ENCODE data around the gene EPHB2.
"Not testable (repeated sequence)": the region's sequence is repeated elsewhere in the genome, so short reads cannot be mapped to it uniquely, and the experiment has no call there.

Gene EPHB2

GRCh38 chr1:22932803-22933470, 222.3 kb downstream of the EPHB2 start:
- TF ChIP-seq PAX5 (IDR thresholded peaks at IDR 0.05; ENCODE audit: insufficient read depth, low read length, severe bottlenecking) (no peak), POLR2AphosphoS5 (IDR thresholded peaks at IDR 0.05; ENCODE audit: low read depth, low read length) (no peak), POU2F2 (IDR thresholded peaks at IDR 0.05; ENCODE audit: low read depth, low read length) (no peak), POLR2A (IDR thresholded peaks at IDR 0.05; ENCODE audit: low read depth, low read length) (no peak), SPI1 (IDR thresholded peaks at IDR 0.05; ENCODE audit: low read depth, low read length) (no peak), TAF1 (IDR thresholded peaks at IDR 0.05; ENCODE audit: low read depth, low read length) (no peak)
- DNase-seq (ENCODE audit: insufficient read length, low spot score): no peak

GRCh38 chr1:22935433-22935832, 224.8 kb downstream of the EPHB2 start:
- no peak for TF ChIP-seq SPI1 (IDR thresholded peaks at IDR 0.05; ENCODE audit: low read depth, low read length)
- TF ChIP-seq TAF1 (IDR thresholded peaks at IDR 0.05; ENCODE audit: low read depth, low read length): no peak
- TF ChIP-seq POU2F2 (IDR thresholded peaks at IDR 0.05; ENCODE audit: low read depth, low read length): no peak
- TF ChIP-seq PAX5 (IDR thresholded peaks at IDR 0.05; ENCODE audit: insufficient read depth, low read length, severe bottlenecking): no peak
- TF ChIP-seq POLR2A (IDR thresholded peaks at IDR 0.05; ENCODE audit: low read depth, low read length): no peak
- TF ChIP-seq POLR2AphosphoS5 (IDR thresholded peaks at IDR 0.05; ENCODE audit: low read depth, low read length): no peak
- no peak for FAIRE-seq
- no peak for DNase-seq (ENCODE audit: insufficient read length, low spot score)

More at GRCh38 chr1:22932803-22933470, 222.3 kb downstream of the EPHB2 start:
- FAIRE-seq: no peak

GRCh38 chr1:22936681-22937080, 226.0 kb downstream of the EPHB2 start:
- TF ChIP-seq POLR2A (IDR thresholded peaks at IDR 0.05; ENCODE audit: low read depth, low read length) (no peak), PAX5 (IDR thresholded peaks at IDR 0.05; ENCODE audit: insufficient read depth, low read length, severe bottlenecking) (no peak), POU2F2 (IDR thresholded peaks at IDR 0.05; ENCODE audit: low read depth, low read length) (no peak), TAF1 (IDR thresholded peaks at IDR 0.05; ENCODE audit: low read depth, low read length) (no peak), POLR2AphosphoS5 (IDR thresholded peaks at IDR 0.05; ENCODE audit: low read depth, low read length) (no peak), SPI1 (IDR thresholded peaks at IDR 0.05; ENCODE audit: low read depth, low read length) (no peak)
- FAIRE-seq: no peak
- no peak for DNase-seq (ENCODE audit: insufficient read length, low spot score)

- DNase-seq (ENCODE audit: insufficient read length, low spot score) (no peak), FAIRE-seq (no peak)
- no peak for TF ChIP-seq POLR2A (IDR thresholded peaks at IDR 0.05; ENCODE audit: low read depth, low read length)
- TF ChIP-seq TAF1 (IDR thresholded peaks at IDR 0.05; ENCODE audit: low read depth, low read length): no peak
- no peak for TF ChIP-seq POLR2AphosphoS5 (IDR thresholded peaks at IDR 0.05; ENCODE audit: low read depth, low read length)
- TF ChIP-seq SPI1 (IDR thresholded peaks at IDR 0.05; ENCODE audit: low read depth, low read length): no peak
- TF ChIP-seq PAX5 (IDR thresholded peaks at IDR 0.05; ENCODE audit: insufficient read depth, low read length, severe bottlenecking): no peak
- no peak for TF ChIP-seq POU2F2 (IDR thresholded peaks at IDR 0.05; ENCODE audit: low read depth, low read length)
Observed at GRCh38 chr1:22941257-22941656, 230.6 kb downstream of the EPHB2 start.

GRCh38 chr1:22944346-22945055, 233.9 kb downstream of the EPHB2 start:
- TF ChIP-seq TAF1 (IDR thresholded peaks at IDR 0.05; ENCODE audit: low read depth, low read length) (no peak), POLR2A (IDR thresholded peaks at IDR 0.05; ENCODE audit: low read depth, low read length) (no peak), SPI1 (IDR thresholded peaks at IDR 0.05; ENCODE audit: low read depth, low read length) (no peak), POLR2AphosphoS5 (IDR thresholded peaks at IDR 0.05; ENCODE audit: low read depth, low read length) (no peak), PAX5 (IDR thresholded peaks at IDR 0.05; ENCODE audit: insufficient read depth, low read length, severe bottlenecking) (no peak), POU2F2 (IDR thresholded peaks at IDR 0.05; ENCODE audit: low read depth, low read length) (no peak)
- FAIRE-seq: no peak
- no peak for DNase-seq (ENCODE audit: insufficient read length, low spot score)

GRCh38 chr1:22945171-22945570, 234.5 kb downstream of the EPHB2 start:
- not testable (repeated sequence) for DNase-seq (ENCODE audit: insufficient read length, low spot score); FAIRE-seq

GRCh38 chr1:22949822-22950331, 239.2 kb downstream of the EPHB2 start:
- no peak for TF ChIP-seq POU2F2 (IDR thresholded peaks at IDR 0.05; ENCODE audit: low read depth, low read length)
- no peak for TF ChIP-seq POLR2A (IDR thresholded peaks at IDR 0.05; ENCODE audit: low read depth, low read length)
- TF ChIP-seq POLR2AphosphoS5 (IDR thresholded peaks at IDR 0.05; ENCODE audit: low read depth, low read length): no peak
- TF ChIP-seq SPI1 (IDR thresholded peaks at IDR 0.05; ENCODE audit: low read depth, low read length): no peak
- TF ChIP-seq TAF1 (IDR thresholded peaks at IDR 0.05; ENCODE audit: low read depth, low read length): no peak
- no peak for TF ChIP-seq PAX5 (IDR thresholded peaks at IDR 0.05; ENCODE audit: insufficient read depth, low read length, severe bottlenecking)
- FAIRE-seq: no peak
- DNase-seq (ENCODE audit: insufficient read length, low spot score): no peak

GRCh38 chr1:22951796-22952195, 241.2 kb downstream of the EPHB2 start:
- DNase-seq (ENCODE audit: insufficient read length, low spot score) (no peak), FAIRE-seq (no peak)
- TF ChIP-seq SPI1 (IDR thresholded peaks at IDR 0.05; ENCODE audit: low read depth, low read length): no peak
- TF ChIP-seq POU2F2 (IDR thresholded peaks at IDR 0.05; ENCODE audit: low read depth, low read length): no peak
- no peak for TF ChIP-seq PAX5 (IDR thresholded peaks at IDR 0.05; ENCODE audit: insufficient read depth, low read length, severe bottlenecking)
- no peak for TF ChIP-seq POLR2A (IDR thresholded peaks at IDR 0.05; ENCODE audit: low read depth, low read length)

- no peak for FAIRE-seq
Observed at GRCh38 chr1:22952694-22953056, 242.0 kb downstream of the EPHB2 start.

More at GRCh38 chr1:22952694-22953056, 242.0 kb downstream of the EPHB2 start:
- no peak for DNase-seq (ENCODE audit: insufficient read length, low spot score)
- no peak for TF ChIP-seq TAF1 (IDR thresholded peaks at IDR 0.05; ENCODE audit: low read depth, low read length)
- no peak for TF ChIP-seq SPI1 (IDR thresholded peaks at IDR 0.05; ENCODE audit: low read depth, low read length)
- TF ChIP-seq PAX5 (IDR thresholded peaks at IDR 0.05; ENCODE audit: insufficient read depth, low read length, severe bottlenecking): no peak
- TF ChIP-seq POLR2A (IDR thresholded peaks at IDR 0.05; ENCODE audit: low read depth, low read length): no peak
- TF ChIP-seq POU2F2 (IDR thresholded peaks at IDR 0.05; ENCODE audit: low read depth, low read length): no peak
- TF ChIP-seq POLR2AphosphoS5 (IDR thresholded peaks at IDR 0.05; ENCODE audit: low read depth, low read length): no peak
